ENCODE measurements around the gene PLPP1.

Gene PLPP1

GRCh38 chr5:55472642-55473041 is 62.1 kb downstream of the PLPP1 start:
- H3K4me3 ChIP-seq (ENCODE audit: low read depth, low read length), result no peak overlapping the region
- H3K9ac ChIP-seq, result no peak overlapping the region
- H3K9me3 ChIP-seq (ENCODE audit: control insufficient read depth, low read length), result no peaks in the 10 kb centered on the region
- no peaks in the 10 kb centered on the region for H3K36me3 ChIP-seq (ENCODE audit: control insufficient read depth, insufficient read depth, low read length)
- H3K27me3 ChIP-seq (ENCODE audit: control insufficient read depth, insufficient read depth, low read length), result no peaks in the 10 kb centered on the region
- no peak overlapping the region for H3K4me2 ChIP-seq (ENCODE audit: low read length)
- H2AFZ ChIP-seq, result no peak overlapping the region
- no peak overlapping the region for H3K27ac ChIP-seq
- TF ChIP-seq CTCF (IDR thresholded peaks at IDR 0.05), result no peak
- no peaks in the 10 kb centered on the region for H3K4me1 ChIP-seq
- no peaks in the 10 kb centered on the region for H3K79me2 ChIP-seq

GRCh38 chr5:55471468-55471867 is 63.3 kb downstream of the PLPP1 start:
- no peak overlapping the region for H3K4me3 ChIP-seq (ENCODE audit: low read depth, low read length)
- H3K79me2 ChIP-seq, result no peaks in the 10 kb centered on the region
- no peak overlapping the region for H3K9ac ChIP-seq
- H3K9me3 ChIP-seq (ENCODE audit: control insufficient read depth, low read length), result no peaks in the 10 kb centered on the region
- no peaks in the 10 kb centered on the region for H3K27me3 ChIP-seq (ENCODE audit: control insufficient read depth, insufficient read depth, low read length)
- no peak overlapping the region for H3K4me2 ChIP-seq (ENCODE audit: low read length)
- TF ChIP-seq CTCF (IDR thresholded peaks at IDR 0.05), result no peak
- no peaks in the 10 kb centered on the region for H3K4me1 ChIP-seq
- H3K36me3 ChIP-seq (ENCODE audit: control insufficient read depth, insufficient read depth, low read length), result no peaks in the 10 kb centered on the region
- H3K27ac ChIP-seq, result no peak overlapping the region
- H2AFZ ChIP-seq, result no peak overlapping the region

- no peak for TF ChIP-seq CTCF (IDR thresholded peaks at IDR 0.05)
Measured at GRCh38 chr5:55470282-55470681, 64.5 kb downstream of the PLPP1 start.

GRCh38 chr5:55469839-55470238 is 64.9 kb downstream of the PLPP1 start:
- Histone ChIP-seq H3K27me3 (ENCODE audit: control insufficient read depth, insufficient read depth, low read length) (no peaks in the 10 kb centered on the region), H3K79me2 (no peaks in the 10 kb centered on the region), H3K27ac (no peak overlapping the region), H3K9me3 (ENCODE audit: control insufficient read depth, low read length) (no peaks in the 10 kb centered on the region), H2AFZ (no peak overlapping the region), H3K4me1 (no peaks in the 10 kb centered on the region), H3K4me2 (ENCODE audit: low read length) (no peak overlapping the region), H3K36me3 (ENCODE audit: control insufficient read depth, insufficient read depth, low read length) (no peaks in the 10 kb centered on the region), H3K4me3 (ENCODE audit: low read depth, low read length) (no peak overlapping the region), H3K9ac (no peak overlapping the region)
- TF ChIP-seq CTCF (IDR thresholded peaks at IDR 0.05), result no peak

More at GRCh38 chr5:55470282-55470681, 64.5 kb downstream of the PLPP1 start:
- Histone ChIP-seq H3K27ac (no peak overlapping the region), H3K36me3 (ENCODE audit: control insufficient read depth, insufficient read depth, low read length) (no peaks in the 10 kb centered on the region), H3K4me1 (no peaks in the 10 kb centered on the region), H3K4me3 (ENCODE audit: low read depth, low read length) (no peak overlapping the region), H3K4me2 (ENCODE audit: low read length) (no peak overlapping the region), H3K27me3 (ENCODE audit: control insufficient read depth, insufficient read depth, low read length) (no peaks in the 10 kb centered on the region), H3K9me3 (ENCODE audit: control insufficient read depth, low read length) (no peaks in the 10 kb centered on the region), H3K9ac (no peak overlapping the region), H3K79me2 (no peaks in the 10 kb centered on the region), H2AFZ (no peak overlapping the region)

DNA sequence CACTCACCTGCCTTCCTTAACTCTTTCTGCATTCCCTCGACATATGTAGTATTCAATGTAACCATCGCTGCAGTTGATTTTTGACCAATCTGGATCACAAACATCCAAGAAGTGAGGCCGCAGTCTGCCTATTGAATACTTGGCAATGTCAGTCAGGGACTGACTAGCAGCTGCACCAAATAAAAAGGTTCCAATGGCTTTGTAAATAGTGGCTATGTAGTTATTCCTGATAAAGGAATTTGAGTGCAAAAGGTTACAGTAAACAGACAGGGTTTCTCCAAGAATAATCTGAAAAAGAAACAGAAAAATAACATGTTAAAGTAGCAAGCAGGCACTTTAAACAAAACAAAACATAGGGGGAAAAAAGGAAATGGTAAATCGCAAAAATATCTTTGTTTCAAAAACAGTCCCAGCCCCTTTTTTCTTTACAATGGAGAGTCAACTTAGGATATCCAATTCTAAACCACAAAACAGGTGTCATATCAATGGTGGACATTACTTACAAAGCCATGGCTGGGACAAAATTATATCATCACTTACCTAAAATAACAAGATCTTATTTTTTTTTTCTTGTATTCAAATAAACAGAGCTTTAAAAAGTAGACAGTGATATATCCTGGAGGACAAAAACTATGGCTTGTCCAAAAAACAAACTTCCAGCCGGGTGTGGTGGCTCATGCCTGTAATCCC is 66.8 kb downstream of the PLPP1 start:
- H3K4me2 ChIP-seq (ENCODE audit: low read length), result no peak overlapping the region
- no peak overlapping the region for H3K9ac ChIP-seq
- TF ChIP-seq CTCF (IDR thresholded peaks at IDR 0.05), result no peak
- H2AFZ ChIP-seq, result no peak overlapping the region
- H3K27ac ChIP-seq, result no peak overlapping the region
- no peaks in the 10 kb centered on the region for H3K9me3 ChIP-seq (ENCODE audit: control insufficient read depth, low read length)
- no peaks in the 10 kb centered on the region for H3K27me3 ChIP-seq (ENCODE audit: control insufficient read depth, insufficient read depth, low read length)
- no peaks in the 10 kb centered on the region for H3K79me2 ChIP-seq
- no peaks in the 10 kb centered on the region for H3K36me3 ChIP-seq (ENCODE audit: control insufficient read depth, insufficient read depth, low read length)
- H3K4me1 ChIP-seq, result no peaks in the 10 kb centered on the region
- H3K4me3 ChIP-seq (ENCODE audit: low read depth, low read length), result no peak overlapping the region

All from parathyroid adenoma (tissue), 2 donors.